ENCODE data around the gene ZNF385C. TPM values are rescaled to one million over a fixed set of nuclear protein-coding genes. Genes with fewer than 3 reads are reported as not detected.

The ZNF385C gene
- total and polyA plus RNA-seq, 2 of the 13 experiments (the other 11 are each of a cell fraction or from before 2014, with no cell fraction given) = 2.3 to 6.1 TPM

DNA sequence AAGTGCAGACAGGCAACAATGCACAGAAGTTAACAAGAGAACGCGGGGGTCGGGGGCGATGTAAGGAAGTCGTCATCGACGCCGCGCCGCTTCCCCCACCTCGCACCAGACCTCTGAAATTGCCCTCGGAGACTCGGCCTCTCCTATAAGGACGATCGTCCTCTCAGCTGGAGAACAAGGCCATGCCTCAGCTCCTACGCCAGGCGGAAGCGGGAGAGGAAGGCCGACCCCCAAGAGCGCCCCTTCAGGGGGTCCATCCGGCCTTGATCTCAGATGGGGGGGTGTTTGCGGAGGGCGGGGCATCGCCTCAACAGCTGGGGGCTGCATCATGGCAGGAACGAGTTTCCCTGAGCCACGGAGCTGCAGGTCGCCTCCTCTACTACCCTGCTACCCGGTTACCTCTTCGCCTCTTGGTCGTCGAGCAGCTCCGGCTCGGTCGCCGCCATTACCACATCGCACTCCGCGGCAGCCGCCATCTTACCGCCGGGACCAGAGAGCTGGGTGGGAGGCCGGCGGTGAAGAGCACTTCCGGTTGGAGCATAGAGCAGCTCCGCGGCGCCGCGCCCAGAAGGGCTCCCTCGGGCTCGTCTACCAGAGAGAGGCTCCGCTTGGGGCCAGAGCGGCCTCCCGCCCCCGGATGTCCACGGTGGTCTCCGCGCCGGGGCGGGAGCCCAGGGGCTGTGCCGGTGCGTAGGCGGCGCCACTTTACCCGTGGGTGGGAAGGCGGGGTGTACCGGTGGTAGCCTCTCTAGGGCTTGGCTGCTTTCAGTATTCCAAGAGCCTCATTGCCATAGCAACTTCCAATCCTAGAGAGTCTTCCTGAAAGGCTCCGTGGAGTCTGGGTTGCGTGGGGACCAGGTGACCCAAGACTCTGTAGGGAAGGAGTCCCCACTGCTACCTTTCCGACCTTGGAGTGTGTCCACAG lies 81.1 kb downstream of the ZNF385C start, which contains the start of gene DNAJC7 (continued):
- peak; percentile 56; the same call in 1 of the 2 replicates for TF ChIP-seq ZNF83 (CRISPR knock-in tag; IDR thresholded peaks at IDR 0.05; ENCODE audit: borderline replicate concordance)
- no peak for TF ChIP-seq RFX5 (IDR thresholded peaks at IDR 0.05; ENCODE audit: low read depth, low read length)
- TF ChIP-seq ZNF234 (CRISPR knock-in tag; conservative IDR thresholded peaks at IDR 0.05) = peak; percentile 56; the same call in 1 of the 2 replicates
- TF ChIP-seq EED (CRISPR knock-in tag; IDR thresholded peaks at IDR 0.05) = peak; percentile 81
- TF ChIP-seq, protein P1, sequence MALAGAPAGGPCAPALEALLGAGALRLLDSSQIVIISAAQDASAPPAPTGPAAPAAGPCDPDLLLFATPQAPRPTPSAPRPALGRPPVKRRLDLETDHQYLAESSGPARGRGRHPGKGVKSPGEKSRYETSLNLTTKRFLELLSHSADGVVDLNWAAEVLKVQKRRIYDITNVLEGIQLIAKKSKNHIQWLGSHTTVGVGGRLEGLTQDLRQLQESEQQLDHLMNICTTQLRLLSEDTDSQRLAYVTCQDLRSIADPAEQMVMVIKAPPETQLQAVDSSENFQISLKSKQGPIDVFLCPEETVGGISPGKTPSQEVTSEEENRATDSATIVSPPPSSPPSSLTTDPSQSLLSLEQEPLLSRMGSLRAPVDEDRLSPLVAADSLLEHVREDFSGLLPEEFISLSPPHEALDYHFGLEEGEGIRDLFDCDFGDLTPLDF (CRISPR knock-in tag; IDR thresholded peaks at IDR 0.05) = peak; percentile 89
- TF ChIP-seq, protein P2, sequence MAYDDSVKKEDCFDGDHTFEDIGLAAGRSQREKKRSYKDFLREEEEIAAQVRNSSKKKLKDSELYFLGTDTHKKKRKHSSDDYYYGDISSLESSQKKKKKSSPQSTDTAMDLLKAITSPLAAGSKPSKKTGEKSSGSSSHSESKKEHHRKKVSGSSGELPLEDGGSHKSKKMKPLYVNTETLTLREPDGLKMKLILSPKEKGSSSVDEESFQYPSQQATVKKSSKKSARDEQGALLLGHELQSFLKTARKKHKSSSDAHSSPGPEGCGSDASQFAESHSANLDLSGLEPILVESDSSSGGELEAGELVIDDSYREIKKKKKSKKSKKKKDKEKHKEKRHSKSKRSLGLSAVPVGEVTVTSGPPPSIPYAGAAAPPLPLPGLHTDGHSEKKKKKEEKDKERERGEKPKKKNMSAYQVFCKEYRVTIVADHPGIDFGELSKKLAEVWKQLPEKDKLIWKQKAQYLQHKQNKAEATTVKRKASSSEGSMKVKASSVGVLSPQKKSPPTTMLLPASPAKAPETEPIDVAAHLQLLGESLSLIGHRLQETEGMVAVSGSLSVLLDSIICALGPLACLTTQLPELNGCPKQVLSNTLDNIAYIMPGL (CRISPR knock-in tag; IDR thresholded peaks at IDR 0.05; ENCODE audit: borderline replicate concordance in 1 of 2, low read depth in 1 of 2) = peak; percentile 95 to 96; a peak in 3 of 4 replicates
- TF ChIP-seq ZSCAN31 (CRISPR knock-in tag; IDR thresholded peaks at IDR 0.05; ENCODE audit: low read depth) = peak; percentile 66; the same call in 1 of the 2 replicates
- TF ChIP-seq ZBTB8A (CRISPR knock-in tag; IDR thresholded peaks at IDR 0.05; ENCODE audit: borderline replicate concordance, low read depth) = peak; percentile 96; the same call in 1 of the 2 replicates
- peak; percentile 72; the same call in 1 of the 2 replicates for TF ChIP-seq ZNF30 (CRISPR knock-in tag; IDR thresholded peaks at IDR 0.05)
- no peak for TF ChIP-seq NFIB (CRISPR knock-in tag; IDR thresholded peaks at IDR 0.05; ENCODE audit: borderline replicate concordance)
- TF ChIP-seq ZSCAN30 (CRISPR knock-in tag; IDR thresholded peaks at IDR 0.05) = peak; percentile 82; the same call in 1 of the 2 replicates
- no peak for TF ChIP-seq EZH2 (conservative IDR thresholded peaks at IDR 0.05; ENCODE audit: low read depth, low read length)
- TF ChIP-seq ZNF570 (CRISPR knock-in tag; IDR thresholded peaks at IDR 0.05; ENCODE audit: borderline replicate concordance) = peak; percentile 78; the same call in 1 of the 2 replicates
- TF ChIP-seq ZNF10 (CRISPR knock-in tag; IDR thresholded peaks at IDR 0.05; ENCODE audit: borderline replicate concordance, low read depth) = no peak
- TF ChIP-seq ZFP36L1 (CRISPR knock-in tag; IDR thresholded peaks at IDR 0.05) = no peak; the same call in 1 of the 2 replicates
- TF ChIP-seq KLF11 (CRISPR knock-in tag; IDR thresholded peaks at IDR 0.05) = peak; percentile 93; the same call in 1 of the 2 replicates
- peak; percentile 1; the same call in 1 of the 2 replicates for TF ChIP-seq HES4 (CRISPR knock-in tag; IDR thresholded peaks at IDR 0.05; ENCODE audit: borderline replicate concordance)
- TF ChIP-seq, protein P3, sequence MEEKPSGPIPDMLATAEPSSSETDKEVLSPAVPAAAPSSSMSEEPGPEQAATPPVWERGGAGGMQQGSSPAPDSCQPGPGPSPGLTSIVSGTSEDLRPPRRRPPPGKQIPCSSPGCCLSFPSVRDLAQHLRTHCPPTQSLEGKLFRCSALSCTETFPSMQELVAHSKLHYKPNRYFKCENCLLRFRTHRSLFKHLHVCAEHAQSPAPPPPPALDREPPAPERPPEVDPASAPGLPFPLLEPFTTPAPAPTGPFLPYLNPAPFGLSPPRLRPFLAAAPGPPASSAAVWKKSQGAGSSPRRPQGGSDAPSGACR (CRISPR knock-in tag; IDR thresholded peaks at IDR 0.05) = peak; percentile 93
- peak; percentile 96 for TF ChIP-seq ZFP82 (CRISPR knock-in tag; IDR thresholded peaks at IDR 0.05; ENCODE audit: borderline replicate concordance)
- peak; percentile 77 for TF ChIP-seq HOXA5 (CRISPR knock-in tag; IDR thresholded peaks at IDR 0.05)
- peak; percentile 82 for TF ChIP-seq GFI1 (CRISPR knock-in tag; IDR thresholded peaks at IDR 0.05; ENCODE audit: borderline replicate concordance)
- no peak for TF ChIP-seq ZNF432 (CRISPR knock-in tag; IDR thresholded peaks at IDR 0.05; ENCODE audit: borderline replicate concordance)
- peak; percentile 27; the same call in 1 of the 2 replicates for TF ChIP-seq MIER2 (CRISPR knock-in tag; IDR thresholded peaks at IDR 0.05)
- TF ChIP-seq MZF1 (CRISPR knock-in tag; IDR thresholded peaks at IDR 0.05; ENCODE audit: borderline replicate concordance) = peak; percentile 39; the same call in 1 of the 2 replicates
- TF ChIP-seq ZNF121 (CRISPR knock-in tag; IDR thresholded peaks at IDR 0.05) = peak; percentile 70
- no peak for TF ChIP-seq RBAK (CRISPR knock-in tag; IDR thresholded peaks at IDR 0.05)
